H1 (cell line): Measurements from ENCODE around the gene SIM2. TPM values are rescaled to one million over a fixed set of nuclear protein-coding genes. Genes with fewer than 3 reads are reported as not detected.

Source experiments
- CTCF ChIA-PET: fragments of 300-600 bp; sonication (Branson Sonifier 250); formaldehyde crosslinking; loops from one replicate; lab custom pipeline; 2021; ENCODE audit not compliant: partially characterized antibody; lab: Charles Lee
- POLR2A ChIA-PET: fragments of 300-600 bp; sonication (Branson Sonifier 250); formaldehyde crosslinking; loops from one replicate; lab custom pipeline; 2021; ENCODE audit warnings: inconsistent platforms; ENCODE audit not compliant: partially characterized antibody; lab: Charles Lee
- DNase-seq, 2 experiments: peaks; one replicate each; pipeline versions ENCODE4 v3.0.0 to v3.0.0-alpha.2; 2010 to 2022; ENCODE audit warnings: low spot score in 2 of 2, low read depth in 1 of 2, mixed read lengths in 1 of 2
- FAIRE-seq: peaks from 2 replicates; lab custom pipeline; 2011; peaks lifted over from hg19 to GRCh38; lab: Jason Lieb, UNC
- H2AFZ ChIP-seq: 2 replicates; pipeline ENCODE4 v1.8.1; 2012; ENCODE audit warnings: low read length, inconsistent platforms
- H2AK5ac ChIP-seq: 2 replicates; pipeline ENCODE4 v1.6.1; 2013; ENCODE audit warnings: low read depth, low read length
- H2BK120ac ChIP-seq: replicated peaks from 2 replicates; pipeline ENCODE3; 2013; ENCODE audit warnings: low read depth, low read length, inconsistent platforms
- H2BK12ac ChIP-seq: 2 replicates; pipeline ENCODE4 v1.6.1; 2013; ENCODE audit warnings: low read depth, low read length
- H2BK15ac ChIP-seq: 2 replicates; pipeline ENCODE4 v1.6.1; 2013; ENCODE audit warnings: low read length
- H2BK20ac ChIP-seq: 2 replicates; pipeline ENCODE4 v1.6.1; 2013; ENCODE audit warnings: low read length
- H2BK5ac ChIP-seq: 2 replicates; pipeline ENCODE4 v1.6.1; 2013; ENCODE audit warnings: low read depth, low read length
- H3K14ac ChIP-seq: 2 replicates; pipeline ENCODE4 v1.6.1; 2013; ENCODE audit warnings: inconsistent platforms; ENCODE audit not compliant: insufficient read length
- H3K18ac ChIP-seq: 2 replicates; pipeline ENCODE4 v1.6.1; 2013; ENCODE audit warnings: low read length; ENCODE audit errors: extremely low read depth
- H3K23ac ChIP-seq: 2 replicates; pipeline ENCODE4 v1.6.1; 2013; ENCODE audit warnings: inconsistent platforms; ENCODE audit not compliant: insufficient read length
- H3K23me2 ChIP-seq: 2 replicates; pipeline ENCODE4 v1.6.1; 2013; ENCODE audit warnings: low read depth, low read length
- H3K27ac ChIP-seq: 2 replicates; pipeline ENCODE4 v1.6.1; 2011; ENCODE audit warnings: low read depth, low read length, inconsistent platforms
- H3K27me3 ChIP-seq, 4 experiments: replicated peaks in 1 of 4; 1 replicate in 1 of 4; 2 replicates in 3 of 4; pipeline versions ENCODE4 v1.6.1 to v1.8.1; 2011 to 2013; ENCODE audit warnings: low read length in 3 of 4, mild to moderate bottlenecking in 3 of 4, inconsistent platforms in 2 of 4, mixed read lengths in 2 of 4, moderate library complexity in 1 of 4; ENCODE audit not compliant: control insufficient read depth in 3 of 4, insufficient read depth in 3 of 4; ENCODE audit errors: extremely low read depth in 1 of 4
- H3K36me3 ChIP-seq, 4 experiments: 2 replicates each; pipeline versions ENCODE4 v1.6.1 to v1.8.1; 2011 to 2013; ENCODE audit warnings: mild to moderate bottlenecking in 4 of 4, low read length in 3 of 4, moderate library complexity in 2 of 4, control low read depth in 1 of 4, inconsistent platforms in 1 of 4; ENCODE audit not compliant: insufficient read depth in 4 of 4, control insufficient read depth in 2 of 4
- H3K4ac ChIP-seq: replicated peaks from 2 replicates; pipeline ENCODE3; 2013; ENCODE audit warnings: low read length, low read depth, mixed read lengths, inconsistent platforms; ENCODE audit not compliant: insufficient read length
- H3K4me1 ChIP-seq, 4 experiments: replicated peaks in 1 of 4; 1 replicate in 1 of 4; 2 replicates in 3 of 4; pipeline versions ENCODE4 v1.6.1 to v1.8.1; 2011 to 2013; ENCODE audit warnings: low read length in 3 of 4, inconsistent platforms in 2 of 4, mixed read lengths in 1 of 4; ENCODE audit not compliant: insufficient read depth in 4 of 4, control insufficient read depth in 3 of 4
- H3K4me2 ChIP-seq, 2 experiments: 2 replicates each; pipeline versions ENCODE4 v1.6.1 to v1.8.1; 2011 to 2013; ENCODE audit warnings: low read depth in 2 of 2, low read length in 2 of 2, control low read depth in 1 of 2, inconsistent platforms in 1 of 2, mild to moderate bottlenecking in 1 of 2; ENCODE audit not compliant: insufficient read depth in 1 of 2
- H3K4me3 ChIP-seq, 4 experiments: fragments of 200-600, 300-600 bp in 1 of 4; sonication (generic), shearing (Covaris generic), sonication (Bioruptor Twin) in 1 of 4; 2 replicates each; pipeline versions ENCODE4 v1.5.1 to v1.8.1; 2011 to 2016; ENCODE audit warnings: low read length in 4 of 4, low read depth in 3 of 4, control low read depth in 2 of 4, inconsistent platforms in 2 of 4, mild to moderate bottlenecking in 2 of 4, mixed read lengths in 1 of 4, moderate library complexity in 1 of 4; ENCODE audit not compliant: insufficient read depth in 2 of 4; ENCODE audit errors: extremely low read depth in 1 of 4
- H3K56ac ChIP-seq: replicated peaks from 2 replicates; pipeline ENCODE3; 2013; ENCODE audit warnings: low read depth, mild to moderate bottlenecking, mixed read lengths, low read length, inconsistent platforms; ENCODE audit not compliant: insufficient read length
- H3K79me1 ChIP-seq: 2 replicates; pipeline ENCODE4 v1.6.1; 2013; ENCODE audit warnings: low read depth, low read length, control low read depth
- H3K79me2 ChIP-seq, 2 experiments: 2 replicates each; pipeline versions ENCODE4 v1.6.1 to v1.8.1; 2012 to 2013; ENCODE audit warnings: low read length in 2 of 2, mild to moderate bottlenecking in 2 of 2, inconsistent platforms in 1 of 2; ENCODE audit not compliant: insufficient read depth in 2 of 2, control insufficient read depth in 1 of 2
- H3K9ac ChIP-seq, 4 experiments: replicated peaks in 1 of 4; 1 replicate in 1 of 4; 2 replicates in 3 of 4; pipeline versions ENCODE4 v1.6.1 to v1.8.1; 2011 to 2013; ENCODE audit warnings: low read depth in 3 of 4, low read length in 3 of 4, control low read depth in 2 of 4, mild to moderate bottlenecking in 2 of 4, moderate library complexity in 2 of 4, inconsistent platforms in 1 of 4; ENCODE audit errors: extremely low read depth in 1 of 4
- H3K9me3 ChIP-seq, 2 experiments: 2 replicates each; pipeline versions ENCODE4 v1.6.1 to v1.8.1; 2012 to 2013; ENCODE audit warnings: mild to moderate bottlenecking in 2 of 2, moderate library complexity in 2 of 2, control low read depth in 1 of 2, inconsistent platforms in 1 of 2, low read depth in 1 of 2, low read length in 1 of 2, mixed read lengths in 1 of 2; ENCODE audit not compliant: insufficient read depth in 2 of 2
- H4K20me1 ChIP-seq, 2 experiments: replicated peaks in 1 of 2; 2 replicates each; pipeline versions ENCODE3 to v1.8.1; 2011 to 2013; ENCODE audit warnings: inconsistent platforms in 2 of 2, low read length in 2 of 2, mild to moderate bottlenecking in 1 of 2; ENCODE audit not compliant: insufficient read depth in 2 of 2, control insufficient read depth in 1 of 2
- H4K5ac ChIP-seq: 2 replicates; pipeline ENCODE4 v1.6.1; 2013; ENCODE audit warnings: low read length, low read depth, mixed read lengths, inconsistent platforms; ENCODE audit not compliant: insufficient read length
- H4K8ac ChIP-seq: 2 replicates; pipeline ENCODE4 v1.8.0; 2013; ENCODE audit warnings: mild to moderate bottlenecking, moderate library complexity, low read length, inconsistent platforms; ENCODE audit not compliant: insufficient read depth; ENCODE audit errors: extremely low read depth
- H4K91ac ChIP-seq: replicated peaks from 2 replicates; pipeline ENCODE3; 2013; ENCODE audit warnings: low read length, mixed read lengths, inconsistent platforms; ENCODE audit not compliant: insufficient read length
- ASH2L ChIP-seq: fragments of 200-600, 300-600 bp; sonication (generic); IDR thresholded peaks from one replicate; pipeline ENCODE4 v1.7.1; 2017; ENCODE audit warnings: low read length
- BRCA1 ChIP-seq: IDR thresholded peaks from 2 replicates; pipeline ENCODE4 v1.6.1; 2012; ENCODE audit warnings: low read depth, low read length, improper control_type of control experiment
- CEBPB ChIP-seq: IDR thresholded peaks from 2 replicates; pipeline ENCODE4 v1.6.1; 2012; ENCODE audit warnings: low read depth, low read length
- NANOG ChIP-seq: IDR thresholded peaks from 2 replicates; pipeline ENCODE4 v1.6.1; 2011; ENCODE audit warnings: low read length, low read depth, mild to moderate bottlenecking, inconsistent platforms; ENCODE audit not compliant: insufficient read depth, poor library complexity, severe bottlenecking
- RNF2 ChIP-seq: fragments of 200-900, 300-1000 bp; sonication (generic); IDR thresholded peaks from 2 replicates; pipeline ENCODE4 v1.7.1; 2016; ENCODE audit warnings: borderline replicate concordance, low read depth, mild to moderate bottlenecking, antibody characterized with exemption, low read length; ENCODE audit not compliant: poor library complexity, severe bottlenecking; ENCODE audit errors: missing control alignments
- SIN3A ChIP-seq, 2 experiments: IDR thresholded peaks in 1 of 2; conservative IDR thresholded peaks in 1 of 2; 2 replicates each; pipeline ENCODE4 v1.6.1; 2011 to 2012; ENCODE audit warnings: low read length in 2 of 2, improper control_type of control experiment in 1 of 2, low read depth in 1 of 2, mild to moderate bottlenecking in 1 of 2
- SUZ12 ChIP-seq: fragments of 200-600 bp; sonication (generic); IDR thresholded peaks from 2 replicates; pipeline ENCODE4 v1.6.1; 2012; ENCODE audit warnings: mild to moderate bottlenecking, inconsistent platforms, low read length, moderate library complexity, mixed read lengths
- TBP ChIP-seq: IDR thresholded peaks from 2 replicates; pipeline ENCODE4 v1.6.1; 2011; ENCODE audit warnings: low read depth, low read length, improper control_type of control experiment
- TCF12 ChIP-seq: IDR thresholded peaks from 2 replicates; pipeline ENCODE4 v1.6.1; 2011; ENCODE audit warnings: low read depth, mild to moderate bottlenecking, low read length
- YY1 ChIP-seq: IDR thresholded peaks from 2 replicates; pipeline ENCODE4 v1.6.1; 2011; ENCODE audit warnings: low read depth, mild to moderate bottlenecking, low read length
- WGBS, 2 experiments: shearing (Covaris generic) in 1 of 2; methylation state at CpG; one replicate each; pipeline versions ENCODE4 v1.1.6 to v1.1.7; 2013 to 2015; ENCODE audit warnings: low lambda C conversion rate in 2 of 2, mixed read lengths in 2 of 2, inconsistent platforms in 1 of 2, low coverage in 1 of 2, missing lambda C conversion rate in 1 of 2; ENCODE audit not compliant: insufficient replicate concordance in 2 of 2, insufficient coverage in 1 of 2, insufficient read length in 1 of 2; ENCODE audit errors: extremely low coverage in 1 of 2, missing lambda C conversion rate in 1 of 2; 5-methylcytosine and 5-hydroxymethylcytosine counted together
- polyA plus RNA-seq, 7 experiments: library from polyadenylated mRNA; depleted of rRNA in 3 of 7; stranded (reverse) in 5 of 7; unstranded in 2 of 7; fragments of >200 nt in 5 of 7; fragments of 200-250 nt in 2 of 7; gene quantifications; 1 replicate in 5 of 7; 2 replicates in 1 of 7; 4 replicates in 1 of 7; pipeline versions ENCODE4 v1.2.1 to v1.2.3, GENCODE V29; 2011 to 2013; ENCODE audit warnings: missing spikeins in 2 of 7, mixed read lengths in 2 of 7
- total RNA-seq: library from RNA; stranded (reverse); fragmentation: NEBNext Ultra II Directional; extraction: Animal tissue kit (Norgen Biotek cat#: 25700); gene quantifications from 2 replicates; pipeline ENCODE4 v1.2.1, GENCODE V29; 2021

The SIM2 gene
- total and polyA plus RNA-seq, 2 of the 8 experiments (the other 6 are each of a cell fraction or from before 2014, with no cell fraction given), result 0.05 to 0.26 TPM

GRCh38 chr21:36677443-36677842, 21.5 kb upstream of the SIM2 start:
- no peak for FAIRE-seq
- no peak overlapping the region for H4K91ac ChIP-seq
- peaks cover 0 to 4% (median under 1%) of the 10 kb centered on the region in 4 experiments; a peak in 1 of 7 replicates for H3K27me3 ChIP-seq
- no peak overlapping the region for H4K5ac ChIP-seq
- peaks cover 2 to 5% of the 10 kb centered on the region in 2 experiments; a peak in 1 of 4 replicates for H3K9me3 ChIP-seq
- ChIA-PET CTCF (interaction anchor here (0.9 to 1.3 kb wide), 4 partner anchors 10 to 17 kb away, joined by 3 to 4 read pairs (median 3); no protein-coding TSS in a partner anchor), POLR2A (no interaction called here)
- H4K8ac ChIP-seq, result no peak overlapping the region
- no peak overlapping the region for H3K4ac ChIP-seq
- H3K23ac ChIP-seq, result no peak overlapping the region
- no peak overlapping the region for H3K4me3 ChIP-seq
- H3K79me1 ChIP-seq, result no peaks in the 10 kb centered on the region
- H2BK5ac ChIP-seq, result no peak overlapping the region
- H2BK12ac ChIP-seq, result no peak overlapping the region
- no peak overlapping the region for H3K4me2 ChIP-seq
- H3K36me3 ChIP-seq, result no peaks in the 10 kb centered on the region
- H3K56ac ChIP-seq, result no peak overlapping the region
- 76% methylated on average over 2 of the region's 2 CpGs; no CpG with 5 or more reads in 1 of the 2 experiments for WGBS, 2 experiments
- H2BK15ac ChIP-seq, result no peak overlapping the region
- H3K23me2 ChIP-seq, result no peaks in the 10 kb centered on the region
- H2BK120ac ChIP-seq, result no peak overlapping the region
- no peak overlapping the region for H3K14ac ChIP-seq
- no peak overlapping the region for H2AK5ac ChIP-seq
- no peaks in the 10 kb centered on the region for H3K79me2 ChIP-seq
- no peaks in the 10 kb centered on the region; a peak in 2 of 7 replicates for H3K4me1 ChIP-seq
- no peak overlapping the region for H2BK20ac ChIP-seq
- no peak overlapping the region for H3K9ac ChIP-seq
- no peak overlapping the region for H3K27ac ChIP-seq
- H4K20me1 ChIP-seq, result no peaks in the 10 kb centered on the region
- no peak for TF ChIP-seq ASH2L
- TF ChIP-seq TBP, result no peak
- no peak for TF ChIP-seq NANOG
- no peak for TF ChIP-seq TCF12
- TF ChIP-seq YY1, result no peak
- TF ChIP-seq SIN3A (conservative IDR thresholded peaks at IDR 0.05 in 1 of 2, IDR thresholded peaks at IDR 0.05 in 1 of 2; ENCODE audit: low read depth in 1 of 2, low read length in 2 of 2), result no peak
- no peak for TF ChIP-seq RNF2
- no peak for TF ChIP-seq BRCA1
- no peak for TF ChIP-seq CEBPB
- no peak for TF ChIP-seq SUZ12
- no peak overlapping the region for H3K18ac ChIP-seq
- DNase-seq, result no peak
- no peak overlapping the region for H2AFZ ChIP-seq
